HG03045 (cell line): ENCODE results near the gene EIF5A2.
"Not testable (repeated sequence)": the region's sequence is repeated elsewhere in the genome, so short reads cannot be mapped to it uniquely, and the experiment has no call there.

Experiments used
- ATAC-seq: cut with Tn5 transposase; IDR thresholded peaks from one replicate; pipeline ENCODE4 v1.9.1; 2021; ENCODE audit warnings: mild to moderate bottlenecking, moderate library complexity; ENCODE audit not compliant: unreplicated experiment

Gene EIF5A2

DNA sequence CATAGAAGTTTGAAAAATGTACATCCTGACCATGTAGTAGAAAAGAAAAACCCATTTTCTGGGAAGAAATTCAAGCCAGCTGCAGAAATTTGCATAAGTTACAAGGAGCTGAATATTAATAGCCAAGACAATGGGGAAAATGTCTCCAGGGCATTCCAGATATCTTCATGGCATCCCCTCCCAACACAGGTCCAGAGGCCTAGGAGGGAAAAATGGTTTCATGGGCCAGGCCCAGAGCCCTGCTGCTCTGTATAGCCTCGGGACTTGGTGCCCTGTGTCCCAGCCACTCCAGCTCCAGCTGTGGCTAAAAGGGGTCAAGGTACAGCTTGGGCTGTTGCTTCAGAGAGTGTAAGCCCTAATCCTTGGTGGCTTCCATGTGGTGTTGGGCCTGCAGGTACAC lies 11.2 kb downstream of the EIF5A2 start:
- ATAC-seq, result not testable (repeated sequence)

DNA sequence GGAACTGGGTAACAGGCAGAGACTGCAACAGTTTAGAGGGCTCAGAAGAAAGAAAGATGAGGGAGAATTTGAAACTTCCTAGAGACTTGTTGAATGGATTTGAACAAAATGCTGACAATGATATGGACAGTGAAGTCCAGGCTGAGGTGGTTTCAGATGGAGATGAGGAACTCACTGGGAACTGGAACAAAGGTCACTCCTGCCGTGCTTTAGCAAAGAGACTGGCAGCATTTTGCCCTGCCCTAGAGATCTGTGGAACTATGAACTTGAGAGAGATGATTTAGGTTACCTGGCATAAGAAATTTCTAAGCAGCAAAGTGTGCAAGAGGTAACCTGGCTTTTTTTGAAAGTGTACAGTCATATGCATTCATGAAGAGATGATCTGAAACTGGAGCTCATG lies 11.7 kb downstream of the EIF5A2 start:
- no peak for ATAC-seq

- ATAC-seq, result not testable (repeated sequence)
Measured at GRCh38 chr3:170896333-170896732, 12.1 kb downstream of the EIF5A2 start.

DNA sequence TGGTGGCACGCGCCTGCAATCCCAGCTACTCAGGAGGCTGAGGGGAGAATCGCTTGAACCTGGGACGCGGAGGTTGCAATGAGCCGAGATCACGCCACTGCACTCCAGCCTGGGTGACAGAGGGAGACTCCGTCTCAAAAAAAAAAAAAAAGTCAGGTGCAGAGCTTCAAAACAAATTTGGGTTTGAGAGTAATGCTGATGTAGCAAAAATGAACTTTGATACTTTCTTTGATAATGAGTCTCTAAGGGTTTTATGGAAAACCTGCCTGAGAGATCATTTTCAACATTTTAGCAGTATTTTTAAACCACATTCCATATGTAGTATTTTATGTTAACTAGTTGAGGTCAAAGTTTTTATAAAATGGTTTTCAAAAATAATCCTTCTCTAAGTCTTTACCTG lies 14.5 kb downstream of the EIF5A2 start:
- ATAC-seq, result no peak

DNA sequence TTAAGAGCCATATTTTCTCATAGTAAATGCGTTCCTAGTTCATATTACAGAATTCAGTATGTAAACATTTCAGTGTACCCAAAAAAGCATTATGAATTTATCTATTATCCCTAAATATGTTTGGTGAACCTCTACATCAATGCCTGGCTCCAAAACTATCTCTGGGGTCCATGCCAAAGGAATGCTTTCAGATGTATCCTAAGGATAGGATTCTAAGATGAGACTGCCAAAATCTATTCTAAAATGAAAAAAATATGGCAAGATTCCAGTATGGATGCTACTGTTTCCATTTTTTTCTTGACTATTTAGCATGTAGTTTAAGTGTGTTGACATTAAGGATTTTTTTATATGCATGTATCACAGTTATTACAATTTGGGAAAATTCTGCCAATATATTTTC lies 18.8 kb downstream of the EIF5A2 start:
- ATAC-seq, result no peak

- no peak for ATAC-seq
Measured at GRCh38 chr3:170889132-170889531, 19.3 kb downstream of the EIF5A2 start.

- not testable (repeated sequence) for ATAC-seq
Measured at GRCh38 chr3:170884109-170884930, 24.1 kb downstream of the EIF5A2 start.

- ATAC-seq, result not testable (repeated sequence)
Measured at GRCh38 chr3:170878688-170879087, 29.7 kb downstream of the EIF5A2 start.

DNA sequence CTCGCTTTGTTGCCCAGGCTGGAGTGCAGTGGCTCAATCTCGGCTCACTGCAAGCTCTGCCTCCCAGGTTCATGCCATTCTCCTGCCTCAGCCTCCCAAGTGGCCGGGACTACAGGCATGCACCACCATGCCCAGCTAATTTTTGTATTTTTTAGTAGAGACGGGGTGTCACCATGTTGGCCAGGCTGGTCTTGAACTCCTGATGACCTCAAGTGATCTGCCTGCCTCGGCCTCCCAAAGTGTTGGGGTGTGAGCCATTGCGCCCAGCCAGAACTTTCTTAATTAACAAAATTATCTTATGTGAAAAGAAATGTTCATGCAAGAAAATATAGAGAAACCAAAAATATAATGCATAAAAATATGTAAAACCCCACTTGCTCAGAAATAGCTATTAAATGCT lies 31.1 kb downstream of the EIF5A2 start:
- not testable (repeated sequence) for ATAC-seq

GRCh38 chr3:170876537-170876936 lies 31.9 kb downstream of the EIF5A2 start:
- no peak for ATAC-seq

DNA sequence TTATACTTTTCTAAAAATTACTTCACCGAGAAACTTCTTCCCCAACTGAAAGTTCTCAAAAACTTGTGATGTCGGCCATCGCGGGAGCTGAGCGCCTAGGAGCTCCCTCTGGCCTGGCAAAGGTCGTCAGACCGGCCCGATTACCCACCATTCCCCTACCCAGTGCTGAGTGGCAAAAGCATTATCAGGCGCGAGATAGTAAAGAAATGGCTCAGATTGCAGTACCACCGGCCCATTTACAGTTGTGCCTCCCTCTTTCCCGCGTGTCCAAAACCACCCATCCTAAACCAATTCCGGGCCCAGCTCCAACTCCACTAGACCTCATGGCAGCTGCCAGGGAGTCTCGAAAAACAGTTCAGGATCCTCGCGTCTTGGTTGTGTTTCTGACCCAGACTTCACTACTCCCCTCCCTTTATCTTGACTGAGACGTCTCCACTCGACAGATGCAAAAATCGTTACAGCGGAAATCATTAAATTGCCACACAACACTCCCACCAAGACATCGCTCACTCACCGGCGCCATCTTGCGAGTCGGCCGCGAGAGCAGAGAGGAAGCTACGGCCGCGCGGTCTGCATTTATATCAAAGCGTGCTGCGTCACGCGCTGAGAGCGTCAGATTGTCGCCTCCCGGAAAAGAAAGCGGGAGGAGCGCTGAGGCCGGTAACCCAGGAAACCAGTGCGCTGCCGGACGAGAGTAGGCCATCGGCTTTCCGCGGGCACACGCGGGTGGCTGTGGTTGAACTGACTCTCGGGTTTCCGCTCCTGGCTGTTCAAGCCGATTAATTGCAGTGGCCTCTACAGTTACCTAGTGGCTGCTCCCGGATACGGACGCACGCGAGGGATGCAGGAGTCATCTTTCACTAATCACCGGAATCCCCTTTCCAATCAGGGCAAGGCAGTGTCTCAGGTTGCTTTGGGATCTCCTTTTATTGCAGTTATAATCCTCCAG lies 38.5 kb downstream of the EIF5A2 start, which contains the start of gene RPL22L1:
RPL22L1 (minus strand) TSS at position 551 of the 949 bp plus-strand sequence; CDS start at position 523, 28 bp downstream.
- peak; percentile 97 for ATAC-seq

DNA sequence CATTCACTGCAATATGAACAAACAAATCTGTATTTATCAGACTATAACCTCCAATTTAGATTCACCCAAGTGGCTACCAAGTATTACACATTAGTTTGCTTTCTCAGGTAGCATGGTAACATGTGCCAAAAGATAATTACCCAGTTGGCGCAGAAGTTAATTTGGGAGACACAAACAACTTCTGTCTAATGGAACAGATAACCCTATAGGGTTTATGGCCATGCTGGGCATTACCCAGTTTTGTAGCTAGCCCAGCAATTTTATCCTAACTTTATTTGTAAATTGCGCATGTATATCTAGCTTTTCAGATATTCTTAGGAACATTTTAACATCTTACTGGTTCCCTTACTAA lies 39.2 kb downstream of the EIF5A2 start:
- ATAC-seq, result no peak

DNA sequence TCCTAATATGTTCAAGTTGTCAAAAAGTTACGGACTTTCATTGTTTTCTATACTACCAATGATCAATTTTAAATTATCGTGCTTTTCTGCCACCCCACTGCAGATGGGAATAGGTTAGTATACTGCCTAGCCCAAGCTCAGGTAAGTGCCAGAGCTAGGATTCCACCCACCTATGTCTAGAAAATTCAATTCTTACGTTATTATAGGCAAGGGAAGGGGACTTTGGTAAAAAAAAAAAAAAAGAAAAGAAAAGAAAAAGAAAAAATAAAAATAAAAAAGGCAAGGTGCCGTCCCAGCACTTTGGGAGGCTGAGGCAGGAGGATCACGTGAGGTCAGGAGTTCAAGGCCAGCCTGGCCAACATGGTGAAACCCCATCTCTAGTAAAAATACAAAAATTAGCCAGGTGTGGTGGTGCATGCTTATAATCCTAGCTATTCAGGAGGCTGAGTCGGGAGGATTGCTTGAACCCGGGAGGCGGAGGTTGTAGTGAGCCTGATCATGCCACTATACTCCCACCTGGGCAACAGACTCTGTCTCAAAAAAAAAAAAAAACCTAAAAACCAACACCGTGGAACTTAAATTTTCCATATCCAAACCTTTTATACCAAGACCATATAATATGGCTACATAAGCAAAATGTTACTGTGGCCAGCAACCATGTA lies 39.7 kb downstream of the EIF5A2 start:
- ATAC-seq, result no peak

DNA sequence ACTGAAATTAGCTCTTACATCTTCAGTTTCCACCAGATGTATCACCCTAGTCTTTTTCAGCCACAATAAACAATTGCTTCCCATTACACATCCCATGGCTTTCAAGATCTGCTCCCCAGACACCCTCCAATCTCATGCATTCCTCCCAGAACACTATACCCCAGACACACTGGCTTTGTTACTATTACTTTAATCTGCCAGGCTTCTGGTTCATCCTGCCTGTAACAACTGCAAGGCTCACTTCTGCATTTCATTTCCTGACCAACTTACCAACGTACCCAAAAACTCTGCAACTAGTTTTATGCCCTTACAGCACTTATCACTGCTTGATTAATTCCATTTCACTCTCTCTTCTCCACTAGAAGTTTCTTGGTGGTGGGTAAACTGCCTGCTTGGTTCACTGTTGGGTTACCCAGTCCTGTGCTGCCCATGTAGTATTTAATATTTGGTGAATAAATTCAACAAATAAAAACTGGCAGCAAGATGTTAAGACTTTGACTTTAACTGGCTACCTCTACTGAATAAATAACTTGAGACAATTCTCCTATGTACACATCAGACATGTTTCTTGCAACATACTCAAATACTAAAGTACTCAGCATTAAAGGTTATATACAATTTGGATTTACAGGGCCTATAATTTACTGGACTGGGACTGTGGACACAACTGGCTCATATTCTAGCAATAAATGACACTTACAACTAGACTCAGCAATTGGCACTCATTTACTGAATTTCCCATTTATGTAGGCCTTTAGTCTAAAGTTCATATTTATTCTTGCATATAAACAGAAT lies 41.1 kb downstream of the EIF5A2 start:
- no peak for ATAC-seq

DNA sequence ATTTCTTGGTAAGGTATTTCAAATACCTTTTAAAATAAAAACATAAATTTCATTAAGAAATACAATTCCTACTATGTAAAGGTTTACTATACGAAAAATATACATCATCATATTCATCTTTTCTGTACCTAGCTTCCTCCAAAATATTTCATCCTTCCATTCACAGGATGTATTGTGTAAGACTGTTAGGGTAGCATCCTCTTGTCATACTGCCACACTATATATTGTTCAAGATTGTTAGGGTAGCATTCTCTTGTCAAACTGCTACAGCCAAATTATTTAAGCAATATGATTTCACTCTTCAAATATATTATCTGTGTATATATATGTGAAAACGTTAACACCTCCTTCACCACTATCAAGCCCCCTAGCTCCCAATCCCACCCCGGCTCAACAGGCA lies 41.9 kb downstream of the EIF5A2 start:
- no peak for ATAC-seq

- no peak for ATAC-seq
Measured at GRCh38 chr3:170865209-170866094, 43.0 kb downstream of the EIF5A2 start.

GRCh38 chr3:170864525-170865208 lies 43.8 kb downstream of the EIF5A2 start:
- ATAC-seq, result no peak

DNA sequence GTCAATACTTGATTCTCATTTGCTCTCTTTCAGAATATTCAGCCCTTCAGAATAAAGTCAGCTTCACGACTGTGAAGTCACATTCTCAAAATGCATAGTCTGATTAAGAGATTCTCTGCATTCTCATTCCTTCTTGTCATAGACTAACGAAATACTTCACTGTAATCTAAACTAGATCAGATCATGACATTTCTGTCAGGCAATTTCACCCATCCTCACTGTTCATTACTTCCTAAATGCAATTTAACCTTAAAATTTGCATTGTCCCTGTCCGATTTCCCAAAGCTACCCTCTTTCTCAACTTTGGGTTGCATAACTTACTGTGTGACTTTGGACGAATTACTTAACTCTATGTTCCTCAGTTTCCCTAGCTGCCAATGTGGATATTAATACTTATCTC lies 44.6 kb downstream of the EIF5A2 start:
- no peak for ATAC-seq
